Esophagus (tissue), 2 donors: ENCODE data around the gene ST8SIA1. TPM values are rescaled to one million over a fixed set of nuclear protein-coding genes. Genes with fewer than 3 reads are reported as not detected.

ENCODE experiments used
- H3K27ac ChIP-seq, 2 donors: one replicate each; pipeline ENCODE4 v1.5.1; 2013; ENCODE audit warnings: low read depth in 2 of 2, mild to moderate bottlenecking in 2 of 2, inconsistent platforms in 1 of 2, low read length in 1 of 2, moderate library complexity in 1 of 2
- H3K27me3 ChIP-seq, 2 donors: one replicate each; pipeline ENCODE4 v1.6.1; 2013; ENCODE audit warnings: low read length in 2 of 2, control low read depth in 1 of 2, mild to moderate bottlenecking in 1 of 2; ENCODE audit not compliant: insufficient read depth in 2 of 2, control insufficient read depth in 1 of 2
- H3K36me3 ChIP-seq, 2 donors: one replicate each; pipeline ENCODE4 v1.6.1; 2013; ENCODE audit warnings: low read length in 1 of 2; ENCODE audit not compliant: control insufficient read depth in 2 of 2, insufficient read depth in 2 of 2
- H3K4me1 ChIP-seq, 2 donors: one replicate each; pipeline ENCODE4 v1.6.1; 2013; ENCODE audit warnings: low read length in 1 of 2; ENCODE audit not compliant: control insufficient read depth in 2 of 2, insufficient read depth in 2 of 2
- H3K4me3 ChIP-seq, 2 donors: one replicate each; pipeline ENCODE4 v1.5.1; 2013; ENCODE audit warnings: low read length in 2 of 2, mild to moderate bottlenecking in 2 of 2, low read depth in 1 of 2, moderate library complexity in 1 of 2
- H3K9me3 ChIP-seq, 2 donors: one replicate each; pipeline ENCODE4 v1.6.1; 2013; ENCODE audit warnings: mild to moderate bottlenecking in 2 of 2, low read depth in 1 of 2, low read length in 1 of 2, moderate library complexity in 1 of 2; ENCODE audit not compliant: control insufficient read depth in 2 of 2, insufficient read depth in 1 of 2
- WGBS, 2 donors: extraction: QIAGEN DNeasy Blood & Tissue Kit; methylation state at CpG; one replicate each; pipeline ENCODE4 v1.1.7; 2013; 5-methylcytosine and 5-hydroxymethylcytosine counted together
- polyA plus RNA-seq, 2 donors: library from polyadenylated mRNA; stranded (reverse); fragments of 200-250 nt; gene quantifications; one replicate each; pipeline ENCODE4 v1.2.3, GENCODE V29; 2013
- donor health status: healthy with polysubstance abuse.
- donor health status: Bipolar disorder and iron deficiency.

ST8SIA1 gene
- polyA plus RNA-seq, 2 donors: 0.83 to 1.1 TPM

DNA sequence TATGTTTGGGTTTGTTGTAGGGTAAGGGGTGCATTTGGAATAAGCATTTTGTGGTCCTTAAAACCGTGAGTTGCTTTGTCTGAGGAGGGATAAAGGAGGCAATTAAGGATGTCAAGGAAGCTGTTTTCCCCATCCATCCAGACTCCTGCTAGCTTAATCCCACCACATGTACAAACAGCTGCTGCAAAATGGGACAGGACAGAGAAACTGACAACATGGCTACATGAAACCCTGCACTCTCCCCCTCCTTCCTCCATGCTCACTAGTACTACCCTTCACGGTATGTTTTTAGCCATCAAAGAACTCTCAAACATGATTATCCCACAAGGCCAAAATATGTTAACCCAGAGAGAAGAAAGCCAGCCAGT is 20.6 kb downstream of the ST8SIA1 start:
- Histone ChIP-seq H3K27ac (no peak overlapping the region), H3K9me3 (no peaks in the 10 kb centered on the region), H3K36me3 (no peaks in the 10 kb centered on the region), H3K27me3 (no peaks in the 10 kb centered on the region), H3K4me3 (no peak overlapping the region), H3K4me1 (no peaks in the 10 kb centered on the region)
- WGBS, 2 donors: 86 to 90% methylated on average over 2 of the region's 2 CpGs

DNA sequence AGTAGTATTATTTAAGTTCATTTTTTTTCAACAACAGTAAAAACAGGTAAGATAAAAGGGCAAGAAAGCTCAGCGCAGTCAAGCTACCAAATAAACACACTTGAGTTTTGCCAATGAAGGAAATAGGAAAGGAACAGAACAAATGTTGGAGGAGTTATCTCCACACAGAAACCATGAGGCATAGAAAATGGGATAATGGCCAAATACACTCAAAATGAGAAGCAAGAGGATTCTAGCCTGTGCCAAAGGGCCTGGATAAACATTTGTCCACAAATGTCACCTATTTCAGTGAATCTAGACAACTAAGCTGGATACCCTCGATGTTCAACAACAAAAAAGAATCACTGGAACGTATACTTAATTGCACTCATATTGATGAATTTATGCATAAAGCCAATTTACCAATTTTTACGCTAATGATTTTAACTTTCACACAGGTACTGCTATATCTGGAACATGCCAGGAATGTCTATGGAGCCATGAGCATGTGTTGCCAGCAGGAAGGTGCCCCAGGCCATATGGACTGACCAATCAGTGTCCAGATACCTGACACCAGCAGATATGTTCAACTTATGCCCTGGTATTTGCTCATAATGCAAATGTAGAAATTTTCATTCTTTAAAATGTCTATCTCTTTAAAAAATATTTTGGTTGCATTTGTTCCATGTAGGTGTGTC is 21.1 kb downstream of the ST8SIA1 start:
- Histone ChIP-seq H3K9me3 (no peaks in the 10 kb centered on the region), H3K27ac (no peak overlapping the region), H3K27me3 (no peaks in the 10 kb centered on the region), H3K4me3 (no peak overlapping the region), H3K4me1 (no peaks in the 10 kb centered on the region), H3K36me3 (no peaks in the 10 kb centered on the region)
- 83 to 84% methylated on average over 4 of the region's 4 CpGs for WGBS, 2 donors

DNA sequence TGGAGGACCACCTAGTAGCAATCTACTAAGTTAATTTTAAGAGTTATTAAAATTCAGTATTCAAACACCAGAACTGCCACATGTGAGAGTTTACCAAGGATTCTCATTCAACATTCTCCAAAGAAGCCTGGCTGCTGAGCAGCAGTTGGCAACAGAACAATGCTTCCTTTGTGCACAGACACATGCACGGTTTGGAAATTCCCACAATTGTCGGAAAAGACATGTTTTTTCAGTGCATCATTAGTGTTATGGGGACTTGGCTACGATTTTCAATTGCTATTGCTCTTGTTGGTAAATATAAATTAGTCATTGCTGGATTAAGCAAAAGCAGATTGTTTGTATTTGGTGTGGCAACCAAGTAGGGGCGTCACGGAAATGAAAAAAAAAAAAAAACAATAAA is 22.2 kb downstream of the ST8SIA1 start:
- H3K27ac ChIP-seq: no peak overlapping the region
- 31 to 34% methylated on average over 5 of the region's 5 CpGs for WGBS, 2 donors
- H3K4me3 ChIP-seq: no peak overlapping the region

DNA sequence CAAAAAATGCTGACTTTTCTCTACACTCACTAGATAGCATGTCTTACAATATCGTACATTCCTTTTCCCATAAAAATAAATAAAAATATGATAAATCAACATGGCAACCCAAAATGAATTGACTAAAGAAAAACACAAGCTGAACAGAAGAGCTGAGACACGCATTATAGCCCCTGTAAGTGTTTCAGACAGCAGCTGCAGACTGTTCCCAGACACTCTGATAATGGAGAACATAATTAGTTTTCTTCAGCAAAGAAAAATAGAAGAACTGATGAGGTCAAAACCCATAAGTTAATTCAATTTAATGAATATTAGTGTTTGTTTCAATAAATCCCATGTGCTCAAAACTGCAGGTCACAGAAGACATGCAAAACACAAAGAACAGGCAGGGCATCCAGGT is 23.8 kb downstream of the ST8SIA1 start:
- H3K27ac ChIP-seq: no peak overlapping the region
- H3K9me3 ChIP-seq: no peaks in the 10 kb centered on the region
- no peaks in the 10 kb centered on the region for H3K27me3 ChIP-seq
- H3K4me1 ChIP-seq: no peaks in the 10 kb centered on the region
- no peaks in the 10 kb centered on the region for H3K36me3 ChIP-seq
- 85 to 87% methylated on average over 2 of the region's 2 CpGs for WGBS, 2 donors
- H3K4me3 ChIP-seq: no peak overlapping the region

More for the DNA sequence above, 22.2 kb downstream of the ST8SIA1 start:
- H3K36me3 ChIP-seq: no peaks in the 10 kb centered on the region
- H3K4me1 ChIP-seq: no peaks in the 10 kb centered on the region
- H3K9me3 ChIP-seq: no peaks in the 10 kb centered on the region
- H3K27me3 ChIP-seq: no peaks in the 10 kb centered on the region

DNA sequence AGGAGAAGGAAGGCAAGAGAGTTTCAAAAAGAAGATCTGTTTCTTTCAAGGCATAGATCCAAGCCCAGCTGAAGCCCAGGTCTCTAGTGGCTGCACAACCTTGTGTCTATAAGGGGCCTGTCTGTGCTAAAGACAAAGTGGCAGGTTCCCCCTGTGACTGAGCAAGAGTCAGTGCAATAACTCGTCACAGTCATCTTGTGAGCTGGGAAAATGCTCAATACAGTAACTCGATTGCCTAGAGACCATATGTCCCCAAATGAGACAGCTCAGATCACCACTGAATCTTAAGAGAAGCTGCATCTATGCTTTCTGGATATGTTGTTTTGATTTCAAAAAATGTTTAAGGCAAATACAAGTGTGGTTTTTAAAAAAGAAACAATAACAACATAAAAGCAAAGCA is 24.2 kb downstream of the ST8SIA1 start:
- no peak overlapping the region for H3K27ac ChIP-seq
- 90 to 93% methylated on average over 2 of the region's 2 CpGs for WGBS, 2 donors
- H3K4me1 ChIP-seq: no peaks in the 10 kb centered on the region
- H3K4me3 ChIP-seq: no peak overlapping the region
- no peaks in the 10 kb centered on the region for H3K9me3 ChIP-seq
- no peaks in the 10 kb centered on the region for H3K36me3 ChIP-seq
- H3K27me3 ChIP-seq: no peaks in the 10 kb centered on the region

DNA sequence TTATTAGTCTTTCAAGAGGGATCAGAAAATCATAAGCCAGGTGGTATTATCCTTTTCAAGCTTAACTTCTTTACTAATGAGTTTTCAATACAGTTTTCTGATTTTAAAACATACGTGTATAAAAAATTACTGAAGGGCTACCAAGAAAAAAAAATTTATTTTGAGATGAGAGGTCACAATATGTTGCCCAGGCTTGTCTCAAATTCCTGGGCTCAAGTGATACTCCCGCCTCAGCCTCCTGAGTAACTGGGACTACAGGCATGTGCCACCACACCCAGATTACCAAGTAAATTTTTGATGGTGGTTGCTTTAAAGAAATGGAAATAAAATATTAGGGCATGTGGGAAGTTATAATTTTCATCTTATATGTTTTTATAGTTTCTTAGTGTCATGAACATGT is 26.7 kb downstream of the ST8SIA1 start:
- Histone ChIP-seq H3K27me3 (no peaks in the 10 kb centered on the region), H3K27ac (no peak overlapping the region), H3K4me1 (no peaks in the 10 kb centered on the region), H3K36me3 (no peaks in the 10 kb centered on the region), H3K4me3 (no peak overlapping the region), H3K9me3 (no peaks in the 10 kb centered on the region)
- 62 to 65% methylated on average over 2 of the region's 2 CpGs for WGBS, 2 donors

DNA sequence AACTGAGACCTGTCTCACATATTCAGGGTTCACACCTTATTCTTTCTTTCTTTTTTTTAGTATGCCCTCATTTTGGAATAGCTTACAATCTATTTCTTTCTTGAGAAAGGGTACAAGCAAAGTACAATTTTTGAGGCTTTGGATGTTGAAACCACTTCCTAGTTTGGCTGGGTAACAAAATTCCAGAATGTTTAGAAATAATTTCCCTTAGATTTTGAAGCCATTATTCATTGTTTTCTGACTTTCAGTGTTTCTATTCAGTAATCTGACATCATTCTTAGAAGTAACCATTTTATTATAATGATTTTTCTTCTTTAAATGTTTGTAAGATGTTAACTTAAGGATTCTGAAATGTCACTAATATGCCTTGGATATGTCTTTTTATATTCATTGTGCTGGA is 28.2 kb downstream of the ST8SIA1 start:
- no peaks in the 10 kb centered on the region for H3K36me3 ChIP-seq
- H3K27ac ChIP-seq: no peak overlapping the region
- H3K27me3 ChIP-seq: no peaks in the 10 kb centered on the region
- no peaks in the 10 kb centered on the region for H3K4me1 ChIP-seq
- H3K9me3 ChIP-seq: no peaks in the 10 kb centered on the region
- no peak overlapping the region for H3K4me3 ChIP-seq

DNA sequence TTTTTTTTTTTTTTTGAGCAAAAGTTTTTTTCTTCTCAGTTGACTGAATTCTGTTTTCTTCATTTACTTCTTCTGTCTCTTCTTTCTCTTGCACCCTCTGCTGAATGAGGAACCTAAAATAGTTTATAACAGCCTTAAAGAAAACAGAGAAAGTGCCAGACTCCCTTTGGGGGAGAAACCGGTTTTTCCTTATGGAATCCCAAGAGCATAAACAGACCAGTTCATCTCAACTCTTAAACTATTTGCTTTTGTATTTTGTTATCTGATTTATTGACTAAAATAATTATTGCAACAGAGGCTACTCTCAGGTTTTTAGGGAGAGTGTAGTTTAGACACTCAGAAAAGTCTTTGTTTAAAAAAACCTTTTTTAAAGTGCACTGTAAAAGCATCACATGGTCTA is 30.2 kb downstream of the ST8SIA1 start:
- 33 to 65% methylated on average over 1 of the region's 1 CpG for WGBS, 2 donors

DNA sequence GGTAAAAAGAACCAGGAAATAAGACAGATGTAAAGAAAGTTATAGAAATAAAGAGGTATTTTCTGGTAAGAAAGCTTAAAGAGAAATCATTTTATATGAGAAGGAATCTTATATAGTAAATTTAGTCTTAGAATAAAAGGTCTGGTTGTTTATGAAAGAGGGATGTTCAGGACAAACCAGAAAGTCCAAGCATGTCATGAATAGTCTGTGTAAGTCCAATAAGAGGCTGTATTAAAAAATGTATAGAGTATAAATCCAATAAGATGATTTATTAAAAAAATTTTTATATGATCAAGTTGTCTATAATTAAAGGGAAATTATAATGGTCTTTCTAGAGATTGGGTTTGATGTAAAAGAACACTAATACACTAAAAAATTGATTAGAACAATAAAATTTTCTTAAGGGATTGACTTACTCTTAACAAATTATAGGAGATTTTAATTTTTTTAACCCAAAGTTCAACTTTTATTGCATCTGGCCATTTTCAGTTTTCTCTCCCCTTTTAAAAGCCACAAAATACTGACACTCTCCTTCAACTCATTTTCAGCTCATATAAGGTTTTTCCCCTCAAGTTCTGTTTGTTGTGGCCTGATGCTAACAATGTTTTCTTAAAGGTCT is 35.1 kb downstream of the ST8SIA1 start:
- H3K4me3 ChIP-seq: no peak overlapping the region
- no peaks in the 10 kb centered on the region for H3K4me1 ChIP-seq
- no peaks in the 10 kb centered on the region for H3K36me3 ChIP-seq
- H3K27ac ChIP-seq: no peak overlapping the region
- H3K27me3 ChIP-seq: no peaks in the 10 kb centered on the region
- H3K9me3 ChIP-seq: peaks cover 0 to 2% of the 10 kb centered on the region in 2 donors

More for the DNA sequence above, 30.2 kb downstream of the ST8SIA1 start:
- Histone ChIP-seq H3K4me1 (no peaks in the 10 kb centered on the region), H3K27me3 (no peaks in the 10 kb centered on the region), H3K27ac (no peak overlapping the region), H3K36me3 (no peaks in the 10 kb centered on the region), H3K9me3 (no peaks in the 10 kb centered on the region), H3K4me3 (no peak overlapping the region)

DNA sequence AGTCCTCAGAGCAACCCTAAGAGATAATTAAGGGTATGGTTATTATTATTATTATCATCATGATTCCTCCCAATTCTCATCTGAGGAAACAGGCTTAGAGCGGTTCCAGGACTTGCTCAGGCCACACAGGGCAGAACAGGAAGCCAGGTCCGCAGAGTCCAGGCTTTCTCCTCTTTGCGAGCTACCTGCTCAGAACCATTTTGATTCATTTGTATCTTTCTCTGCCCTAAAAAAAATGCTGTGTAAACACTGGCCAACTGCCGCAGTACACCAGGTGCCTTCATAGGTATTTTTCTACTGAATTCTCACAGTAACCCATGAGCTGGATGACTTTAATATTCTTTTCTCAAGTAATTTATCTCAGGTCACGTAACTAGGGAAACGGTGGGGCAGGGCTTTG is 45.3 kb downstream of the ST8SIA1 start:
- H3K36me3 ChIP-seq: no peaks in the 10 kb centered on the region
- no peak overlapping the region for H3K27ac ChIP-seq
- no peak overlapping the region for H3K4me3 ChIP-seq
- no peaks in the 10 kb centered on the region for H3K27me3 ChIP-seq
- WGBS, 2 donors: 83 to 96% methylated on average over 6 of the region's 6 CpGs
- peaks cover 0 to 3% of the 10 kb centered on the region in 2 donors for H3K4me1 ChIP-seq
- no peaks in the 10 kb centered on the region for H3K9me3 ChIP-seq
